IPS DF 4.7 (cell line): ENCODE results near the gene ATP23.

ENCODE experiments used
- DNase-seq: peaks from one replicate; pipeline ENCODE4 v3.0.0-alpha.2; 2013; ENCODE audit warnings: low spot score; ENCODE audit errors: extremely low read depth

Gene ATP23, protein sequence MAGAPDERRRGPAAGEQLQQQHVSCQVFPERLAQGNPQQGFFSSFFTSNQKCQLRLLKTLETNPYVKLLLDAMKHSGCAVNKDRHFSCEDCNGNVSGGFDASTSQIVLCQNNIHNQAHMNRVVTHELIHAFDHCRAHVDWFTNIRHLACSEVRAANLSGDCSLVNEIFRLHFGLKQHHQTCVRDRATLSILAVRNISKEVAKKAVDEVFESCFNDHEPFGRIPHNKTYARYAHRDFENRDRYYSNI

DNA sequence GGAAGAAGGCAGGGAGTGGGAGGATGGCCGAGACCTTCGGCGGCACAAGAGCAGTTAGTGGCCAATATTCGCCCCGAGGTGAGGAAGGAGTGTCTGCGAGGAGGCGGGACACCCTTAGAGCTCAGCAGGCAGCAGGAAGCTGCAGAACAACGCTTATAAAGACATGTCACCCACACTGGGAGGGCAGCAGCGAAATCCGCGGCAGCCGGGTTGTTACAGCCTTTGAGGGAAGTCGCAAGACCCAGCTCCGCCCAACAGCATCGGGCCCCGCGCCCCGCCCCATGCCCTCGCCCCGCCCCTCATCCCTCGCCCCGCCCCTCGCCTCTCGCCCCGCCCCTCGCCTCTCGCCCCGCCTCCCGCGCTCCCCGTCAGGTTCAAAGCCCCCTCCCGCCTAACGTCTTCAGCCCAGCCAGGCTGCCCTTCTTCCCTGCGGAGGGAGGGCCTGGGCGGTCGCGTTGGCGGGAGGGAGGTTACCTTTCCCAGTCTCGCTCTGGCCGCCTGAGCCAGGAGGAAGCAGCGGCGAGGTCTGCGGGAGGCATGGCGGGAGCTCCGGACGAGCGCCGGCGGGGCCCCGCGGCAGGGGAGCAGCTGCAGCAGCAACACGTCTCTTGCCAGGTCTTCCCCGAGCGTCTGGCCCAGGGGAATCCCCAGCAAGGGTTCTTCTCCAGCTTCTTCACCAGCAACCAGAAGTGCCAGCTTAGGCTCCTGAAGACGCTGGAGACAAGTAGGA lies at the start of gene ATP23:
Gene ATP23, plus strand, starts transcription at position 403 of the 730 bp plus-strand sequence. Its CDS starts 135 bp downstream, at position 538.
- DNase-seq, result peak; percentile 69

DNA sequence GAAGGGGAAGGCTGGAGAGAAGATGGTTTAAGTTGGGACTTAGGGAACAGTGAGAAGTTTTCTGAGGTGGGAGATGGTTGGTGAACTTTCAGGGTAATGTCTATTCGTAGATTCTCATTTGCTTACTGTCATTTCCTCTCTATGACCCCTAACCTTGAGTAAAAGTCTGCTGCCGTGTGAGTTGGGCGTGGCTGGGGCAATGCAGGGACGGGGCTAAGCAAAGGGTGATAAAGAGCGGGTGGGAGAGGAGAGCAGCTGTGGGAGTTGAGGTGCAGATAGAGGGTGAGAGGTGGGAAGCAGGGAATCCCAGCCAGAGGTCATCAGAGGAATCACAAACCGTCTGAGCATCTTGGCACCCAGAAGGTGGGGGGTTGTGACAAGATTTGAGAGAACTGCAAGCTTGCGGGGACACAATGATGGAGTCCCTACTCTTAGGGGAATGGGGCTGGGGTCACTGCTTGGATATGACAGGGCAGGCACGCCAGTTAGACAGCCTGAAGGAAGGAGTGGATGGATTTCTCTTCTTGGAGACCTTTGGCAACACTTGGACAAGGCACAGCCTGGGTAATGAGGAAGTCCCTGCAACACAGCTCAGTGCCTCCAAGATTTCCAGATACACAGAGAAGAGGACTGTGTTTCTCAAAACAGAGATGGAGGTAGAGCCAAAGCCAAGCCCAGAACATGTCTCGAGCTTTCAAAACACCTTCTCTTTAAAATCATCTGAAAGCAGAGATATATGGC lies 49.0 kb upstream of the ATP23 start:
- DNase-seq, result no peak

DNA sequence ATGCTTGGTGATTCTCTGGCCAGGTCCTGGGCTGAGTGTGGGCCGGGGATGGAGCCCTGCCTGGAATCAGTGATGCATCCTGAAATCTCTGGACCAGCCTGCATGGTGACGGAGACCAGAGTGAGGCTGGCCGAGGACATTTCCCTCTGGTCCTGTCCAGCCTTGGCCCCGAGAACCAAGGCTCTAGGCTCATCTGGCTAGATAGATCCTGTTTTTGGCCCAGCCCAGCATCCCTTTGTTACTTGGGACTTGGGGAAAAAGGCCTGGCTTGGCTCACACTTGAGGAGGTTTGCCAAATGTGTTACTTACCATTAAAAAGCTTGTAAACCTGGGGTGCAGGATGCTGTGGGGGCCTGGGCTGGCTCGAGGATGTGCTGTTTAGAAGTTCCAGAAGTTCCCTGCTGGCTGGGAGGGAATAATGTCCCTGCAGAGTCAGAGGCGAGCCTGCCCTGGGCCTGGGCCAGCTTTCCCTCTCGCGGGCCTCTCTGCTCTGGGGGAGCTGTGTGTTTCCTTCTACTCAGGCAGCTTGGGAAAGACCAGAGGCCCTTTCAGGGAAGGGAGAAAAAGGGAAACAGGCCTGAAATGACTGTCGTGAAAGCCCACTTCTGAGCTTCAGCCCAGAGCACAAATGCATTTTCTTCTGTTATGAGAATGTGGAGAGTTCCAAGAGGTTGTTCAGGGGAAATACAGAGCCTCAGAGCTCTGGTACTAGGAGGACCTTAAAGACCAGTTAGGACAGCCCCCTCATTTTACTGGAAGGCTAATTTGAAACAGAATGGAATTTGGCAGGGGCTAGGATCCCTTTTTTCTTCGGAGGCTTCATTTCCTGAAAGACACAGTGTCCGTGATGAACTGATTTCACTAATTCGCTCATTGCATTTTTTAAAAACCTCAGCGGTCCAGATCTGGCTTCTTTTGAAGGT lies 47.7 kb upstream of the ATP23 start:
- DNase-seq, result no peak

DNA sequence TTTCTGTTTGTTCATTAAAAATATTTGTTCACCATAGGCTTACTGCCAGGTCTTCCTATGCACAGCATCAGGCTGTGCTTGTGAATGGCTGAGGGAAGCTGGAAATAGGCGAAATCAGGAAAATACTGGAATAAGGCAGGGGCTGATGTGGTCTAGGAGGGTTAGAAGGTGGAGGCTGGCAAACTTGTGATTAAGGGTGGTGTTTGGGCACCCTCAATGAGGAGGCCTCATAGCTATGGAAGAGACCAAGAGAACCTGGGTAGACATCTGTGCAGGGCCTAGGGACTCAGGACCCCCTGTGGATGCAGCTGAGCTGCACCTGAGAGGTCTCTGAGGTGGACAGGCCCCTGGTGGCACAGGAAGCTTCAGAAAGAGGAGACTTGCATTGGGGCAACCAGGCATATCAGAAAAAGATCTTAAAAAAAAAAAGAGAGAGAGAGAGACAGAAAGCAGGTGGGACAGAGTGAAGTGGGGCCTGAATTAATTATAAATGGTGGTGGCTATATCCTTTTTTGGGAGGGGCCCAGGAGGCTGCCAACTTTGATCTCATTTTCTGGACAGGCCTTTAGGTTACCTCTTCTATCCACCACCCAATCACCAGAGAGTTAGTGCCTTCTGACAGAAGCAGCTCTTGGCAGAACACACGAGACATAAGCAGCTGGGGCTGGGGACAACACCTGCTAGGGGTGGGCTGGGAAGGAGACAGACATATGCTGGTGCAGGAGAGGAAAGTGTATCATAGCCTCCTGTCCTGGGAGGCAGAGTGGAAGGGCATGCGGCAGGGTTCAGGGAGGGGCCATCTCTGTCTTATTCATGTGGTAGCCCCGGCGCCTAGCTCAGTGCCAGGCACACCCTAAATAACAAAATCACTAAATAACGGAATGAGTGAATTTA lies 46.7 kb upstream of the ATP23 start:
- no peak for DNase-seq

DNA sequence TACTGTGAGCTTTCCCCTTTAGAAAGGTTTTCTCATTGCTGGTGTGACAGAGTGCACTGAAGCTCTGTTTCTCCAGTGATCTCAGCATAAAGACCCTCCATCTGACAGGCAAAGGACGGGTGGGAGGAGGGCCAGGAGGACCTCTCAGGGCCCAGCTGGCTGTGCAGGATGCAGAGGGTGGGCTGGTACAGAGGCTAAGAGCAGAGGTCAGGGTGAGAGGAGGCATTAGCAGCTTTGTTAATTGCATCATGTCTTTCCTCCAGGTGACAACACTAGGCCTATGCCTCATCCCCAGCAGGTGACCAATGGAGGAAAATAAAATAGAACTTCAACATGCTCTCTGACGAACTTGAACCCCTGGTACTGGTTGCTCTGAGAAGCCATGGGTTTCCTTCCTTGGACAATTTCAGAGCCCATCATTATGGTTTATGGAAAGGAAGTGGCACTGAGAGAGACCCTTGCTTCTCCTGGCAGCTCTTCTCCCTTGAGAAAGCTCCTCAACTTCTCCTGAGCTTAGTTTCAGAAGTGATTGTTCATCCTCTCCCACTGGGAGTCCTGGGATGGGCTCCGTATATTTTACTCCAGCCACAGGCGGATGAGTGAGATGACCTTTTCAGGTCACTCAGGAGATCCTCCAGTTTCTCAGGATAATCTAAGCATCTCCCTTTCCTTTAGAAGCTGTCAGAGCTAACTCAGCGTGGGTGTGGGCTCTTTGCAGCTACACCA lies 45.8 kb upstream of the ATP23 start:
- no peak for DNase-seq

DNA sequence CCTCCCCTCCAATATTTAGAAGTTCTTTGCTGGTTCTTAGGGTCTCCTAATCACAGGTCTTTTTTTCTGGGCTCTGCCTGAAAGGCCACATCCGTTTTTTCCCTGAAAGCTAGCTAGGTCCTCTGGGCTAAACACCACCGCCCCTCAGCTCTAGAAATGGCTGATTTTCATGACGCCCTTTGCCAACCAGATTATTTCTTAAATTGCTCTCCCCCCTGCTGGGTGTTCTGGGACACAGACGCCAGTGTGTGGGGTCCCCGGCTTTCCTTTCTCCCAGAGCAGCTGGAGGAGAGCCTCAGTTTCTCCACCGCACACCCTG lies 45.3 kb upstream of the ATP23 start:
- DNase-seq, result no peak

DNA sequence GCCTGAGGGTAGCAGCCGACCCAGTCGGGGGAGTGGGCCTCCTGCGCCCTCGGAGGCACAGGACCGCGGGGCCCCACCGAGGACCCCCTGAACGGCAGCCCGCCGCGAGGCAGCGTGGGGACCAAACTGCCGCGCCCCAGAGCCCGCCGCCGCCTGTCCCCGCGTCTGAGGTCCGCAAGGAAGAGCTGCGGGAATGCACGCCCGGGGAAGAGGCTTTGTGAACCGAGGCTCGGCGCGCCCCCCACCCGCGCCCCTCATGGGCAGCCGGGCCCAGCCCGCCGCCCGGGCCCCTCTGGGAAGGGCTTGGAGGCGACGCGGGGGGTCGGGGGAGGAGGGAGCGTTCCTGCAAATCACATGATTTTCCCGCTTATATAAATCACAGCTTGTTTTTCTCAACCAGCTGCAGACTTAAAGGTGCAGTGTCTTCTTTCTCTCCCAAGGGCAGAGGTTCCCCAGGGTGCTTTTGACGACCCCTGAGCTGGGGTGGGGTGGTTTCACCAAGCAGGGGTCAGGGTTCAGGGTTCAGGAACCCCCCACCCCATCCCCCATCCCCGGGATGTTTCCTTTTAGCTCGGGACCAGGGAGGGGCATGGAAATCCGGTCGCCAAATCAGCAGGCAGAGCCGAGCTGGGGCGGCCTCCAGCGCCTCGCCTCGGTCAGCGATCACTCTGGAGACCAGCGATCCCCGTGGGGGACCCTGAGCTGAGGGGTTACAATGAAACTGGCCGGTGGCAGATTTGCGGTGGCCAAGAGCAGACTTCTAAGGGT lies 44.7 kb upstream of the ATP23 start:
- DNase-seq, result no peak

DNA sequence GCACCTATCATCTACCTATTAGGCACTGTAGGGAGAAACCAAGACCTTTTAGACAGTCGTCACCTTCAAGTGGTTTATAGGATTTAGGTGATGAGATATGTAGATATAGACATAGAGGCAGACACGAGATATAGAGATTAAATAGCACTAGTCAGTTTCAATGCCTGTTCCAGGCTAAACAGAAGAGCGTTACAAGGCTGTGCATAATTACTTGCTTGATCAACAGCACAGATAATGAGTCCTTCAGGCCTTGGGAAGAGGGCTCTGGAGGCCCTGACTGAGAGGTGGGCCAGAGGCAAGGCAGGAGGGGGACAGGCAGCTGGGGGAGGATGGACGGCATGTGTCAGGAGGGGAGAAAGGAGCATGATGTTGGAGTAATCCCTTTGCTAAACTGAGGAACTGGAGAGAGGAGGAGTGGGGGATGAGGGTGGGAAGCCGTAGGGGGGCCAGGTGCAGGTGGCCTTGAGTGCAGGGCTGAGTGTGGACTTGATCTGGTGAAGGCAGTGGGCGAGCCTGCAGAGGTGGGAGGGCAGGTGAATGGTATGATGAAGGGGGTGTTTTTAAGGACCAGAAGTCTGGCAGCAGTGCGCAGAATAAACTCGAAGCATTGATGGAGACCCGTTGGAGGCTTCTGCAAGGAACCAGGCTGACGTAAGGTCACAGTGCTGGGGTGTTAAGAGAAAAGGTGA lies 43.9 kb upstream of the ATP23 start:
- DNase-seq, result no peak

DNA sequence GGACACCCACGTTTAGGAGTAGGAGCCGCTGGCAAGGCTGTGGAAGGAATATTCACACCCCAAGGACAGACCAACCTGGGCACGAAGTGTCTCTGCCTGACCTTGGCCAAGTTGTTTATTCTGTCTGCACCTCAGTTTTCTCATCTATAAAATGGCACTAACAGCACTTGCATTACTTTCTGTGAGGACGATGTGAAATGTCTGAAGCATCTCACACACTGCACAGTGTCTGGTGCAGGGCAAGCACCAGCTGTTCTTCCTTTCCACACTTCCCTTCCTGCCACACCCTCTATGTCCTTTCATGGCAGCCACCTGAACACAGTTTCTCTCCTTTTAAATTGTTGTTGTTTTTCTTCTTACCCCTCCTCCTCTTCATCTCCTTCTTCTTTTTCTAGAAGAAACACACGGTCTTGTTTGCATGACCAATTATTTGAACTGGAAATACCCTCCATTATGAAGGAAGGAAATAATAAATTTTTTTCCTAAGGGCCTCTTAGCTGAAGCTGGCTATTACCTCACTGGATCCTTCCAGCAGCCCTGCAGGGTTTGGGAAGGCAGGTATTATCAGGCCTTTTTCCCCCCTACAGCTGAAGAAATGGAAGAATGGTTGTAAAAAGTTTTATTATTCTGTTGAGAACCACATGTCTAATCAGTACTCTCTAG lies 42.9 kb upstream of the ATP23 start:
- no peak for DNase-seq

DNA sequence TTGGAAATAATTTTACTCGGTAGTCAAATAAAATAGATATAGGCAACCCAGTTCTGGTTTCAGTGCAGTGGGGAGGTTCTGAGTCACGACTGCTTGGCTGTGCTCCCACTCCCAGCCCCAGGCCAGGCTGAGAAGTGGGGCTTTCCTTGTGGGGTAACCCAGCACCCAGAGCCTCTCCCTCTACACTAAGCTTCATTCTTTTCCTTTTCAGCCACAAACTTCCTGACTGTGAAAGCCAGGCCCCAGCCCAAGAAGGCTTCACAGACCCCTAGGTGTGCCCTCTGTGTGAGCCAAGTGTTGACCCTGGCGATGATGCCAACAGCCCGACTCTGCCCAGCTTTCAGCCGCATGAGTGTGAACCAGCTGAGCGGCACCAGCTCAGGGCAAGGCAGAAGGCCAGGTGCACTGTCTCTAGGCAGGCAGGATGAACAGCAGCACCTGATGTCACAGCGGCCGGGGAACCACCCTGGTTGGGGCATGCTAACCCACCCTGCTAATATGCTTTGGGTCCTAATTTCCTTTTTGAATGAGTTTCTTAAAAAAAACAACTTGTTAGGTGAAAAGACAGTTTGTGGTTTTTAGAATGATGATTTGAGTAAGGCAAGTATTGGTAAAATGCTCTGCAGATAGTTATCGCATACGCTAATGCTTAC lies 42.2 kb upstream of the ATP23 start:
- DNase-seq, result no peak

DNA sequence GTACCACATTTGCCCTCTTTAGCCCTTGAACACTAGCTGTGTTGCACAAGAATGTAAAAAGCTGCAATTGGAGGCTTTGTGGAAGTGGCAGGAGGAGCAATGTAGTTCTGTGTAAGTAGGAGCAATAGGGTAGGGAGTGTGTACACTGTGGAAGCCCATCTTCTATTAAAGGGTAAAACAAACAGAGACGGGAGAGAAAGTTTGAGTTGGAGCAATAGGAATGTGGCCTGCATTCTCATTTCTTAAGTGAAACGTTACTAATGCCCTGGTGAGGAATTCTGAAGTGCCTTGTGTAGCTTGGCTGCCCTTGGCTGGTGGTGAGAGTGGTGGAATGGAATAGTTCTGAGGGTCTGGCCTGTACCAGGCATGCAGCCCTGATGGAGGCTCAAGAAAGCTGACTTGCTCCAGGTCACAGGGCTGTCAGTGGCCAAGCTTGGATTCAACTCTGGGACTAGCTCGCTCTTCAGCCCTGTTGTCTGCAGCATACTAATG lies 38.8 kb upstream of the ATP23 start:
- DNase-seq, result no peak

DNA sequence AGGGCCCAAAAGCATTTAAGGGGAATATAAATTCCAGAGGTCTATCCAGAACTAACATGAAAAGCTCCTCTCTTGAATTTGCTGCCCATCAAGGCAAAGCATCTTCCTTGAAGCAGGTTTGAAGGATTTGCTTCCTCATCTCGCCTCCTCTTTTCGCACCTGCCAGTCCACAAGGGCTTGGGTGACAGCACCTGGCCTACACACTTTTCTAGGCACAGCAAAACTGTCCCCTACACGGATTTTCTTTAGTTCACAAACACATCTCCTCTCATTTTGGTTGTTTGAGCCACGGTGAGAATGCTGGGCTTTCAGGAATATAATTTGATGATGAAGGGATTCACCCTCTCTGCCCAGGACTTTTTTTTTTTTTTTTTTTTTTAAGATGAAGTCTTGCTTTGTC lies 36.9 kb upstream of the ATP23 start:
- no peak for DNase-seq

DNA sequence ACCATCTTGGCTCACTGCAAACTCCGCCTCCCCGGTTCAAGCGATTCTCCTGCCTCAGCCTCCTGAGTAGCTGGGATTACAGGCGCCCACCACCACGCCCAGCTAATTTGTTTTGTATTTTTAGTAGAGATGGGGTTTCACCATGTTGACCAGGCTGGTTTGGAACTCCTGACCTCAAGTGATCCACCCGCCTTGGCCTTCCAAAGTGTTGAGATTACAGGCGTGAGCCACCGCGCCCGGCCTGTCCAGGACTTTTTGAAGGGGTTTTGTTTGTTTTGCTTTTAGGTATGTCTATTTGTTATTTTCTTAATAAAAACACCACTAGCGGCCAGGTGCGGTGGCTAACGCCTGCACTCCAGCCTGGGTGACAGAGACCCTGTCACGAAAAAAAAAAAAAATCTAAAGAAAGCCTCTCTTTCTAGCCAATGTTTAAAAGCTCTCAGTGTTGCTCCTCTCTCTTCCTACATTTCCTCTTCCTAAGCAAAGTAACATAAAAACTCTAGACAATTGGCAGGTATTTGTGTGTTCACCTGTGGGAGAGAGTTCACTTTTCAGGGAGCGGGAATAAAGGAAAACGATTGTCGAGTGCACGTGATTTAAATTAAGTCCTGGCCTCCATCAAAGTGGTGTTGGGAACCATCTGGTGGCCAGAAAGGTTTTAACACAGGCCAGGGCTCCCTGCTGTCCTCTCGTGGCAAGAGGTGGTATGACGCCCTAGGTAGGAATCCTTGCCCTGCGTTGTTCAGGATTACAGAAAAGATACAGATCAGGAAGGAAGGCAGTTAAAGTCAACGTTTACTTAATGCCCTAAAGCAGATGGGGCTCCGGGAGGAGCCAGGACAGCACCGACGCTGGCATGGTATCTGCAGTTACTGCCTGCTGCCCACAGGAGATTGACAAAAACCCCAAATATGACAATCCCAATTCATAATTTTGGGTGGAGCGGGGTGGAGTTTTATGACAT lies 36.2 kb upstream of the ATP23 start:
- peak; percentile 87 for DNase-seq

DNA sequence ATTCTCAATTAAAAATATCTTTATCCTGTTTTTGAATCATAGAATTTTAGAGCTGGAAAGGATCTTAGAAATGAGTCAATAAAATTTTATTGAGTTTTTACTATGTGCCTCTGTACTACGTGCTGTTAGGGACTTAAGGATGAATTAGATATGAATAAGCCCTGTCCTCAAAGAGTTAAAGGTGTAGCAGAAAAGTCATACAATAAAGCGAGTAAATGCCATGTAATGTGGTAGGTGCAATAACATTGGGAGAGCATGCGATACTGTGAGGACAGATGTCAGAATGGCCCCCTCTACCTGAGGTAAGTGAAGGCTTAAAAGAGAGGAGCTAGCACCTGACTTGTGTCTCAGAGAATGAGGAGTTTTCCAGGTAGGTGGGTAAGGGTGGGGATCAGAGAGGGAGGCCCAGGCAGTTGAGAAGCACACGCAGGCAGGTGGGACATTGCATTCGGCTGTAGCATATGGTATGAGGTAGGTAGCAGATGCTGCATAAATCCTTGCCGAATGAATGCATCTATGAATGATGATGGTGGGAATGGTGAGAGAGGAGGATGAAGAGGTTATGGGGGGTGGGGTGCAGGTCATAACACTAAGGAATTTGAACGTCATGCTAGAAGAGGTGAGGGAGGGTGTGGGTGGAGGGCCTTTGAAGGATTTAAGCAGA lies 35.4 kb upstream of the ATP23 start:
- no peak for DNase-seq

DNA sequence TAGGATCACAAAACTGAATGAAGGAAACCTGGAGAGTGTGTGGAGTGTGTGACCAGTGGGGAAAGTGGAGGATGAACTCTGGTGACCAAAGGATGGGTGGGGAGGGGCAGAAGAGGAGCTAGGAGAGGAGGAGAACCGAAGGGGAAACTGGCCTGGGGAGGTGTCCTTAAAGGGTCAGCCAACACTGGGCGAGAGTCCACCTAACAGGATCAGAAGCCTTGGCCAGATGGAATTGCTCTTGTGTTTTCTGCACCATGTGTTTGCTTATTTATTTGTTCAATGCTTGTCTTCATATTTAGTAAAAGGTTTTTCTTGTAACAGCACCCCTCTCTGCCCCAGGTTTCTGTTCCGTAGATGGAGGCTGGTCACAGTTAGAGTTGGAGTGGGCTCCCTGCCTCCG lies 34.5 kb upstream of the ATP23 start:
- DNase-seq, result no peak

DNA sequence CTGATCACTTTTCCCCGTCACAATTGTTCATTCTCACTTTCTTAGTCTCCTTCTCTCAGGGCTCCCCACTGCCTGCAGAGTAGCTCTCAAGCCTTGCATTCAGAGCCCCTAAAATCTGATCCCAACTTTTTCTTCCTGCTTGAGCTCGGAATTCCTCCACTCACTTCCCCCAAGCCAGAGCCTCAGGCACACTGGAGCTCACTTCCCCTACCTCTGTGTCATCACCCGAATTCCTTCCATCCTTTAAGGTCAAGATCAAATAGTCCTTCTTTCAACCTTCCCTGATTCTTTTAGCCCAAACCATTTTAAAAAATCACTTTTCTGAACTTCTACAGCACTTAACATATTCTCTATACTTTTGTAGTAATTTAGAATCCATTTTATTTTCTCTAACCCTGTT lies 34.1 kb upstream of the ATP23 start:
- DNase-seq, result no peak
